IPS DF 4.7 (cell line): Measurements from ENCODE around the gene PTGR2.
"Not testable (repeated sequence)": the region's sequence is repeated elsewhere in the genome, so short reads cannot be mapped to it uniquely, and the experiment has no call there.

Source experiments
- DNase-seq: peaks from one replicate; pipeline ENCODE4 v3.0.0-alpha.2; 2013; ENCODE audit warnings: low spot score; ENCODE audit errors: extremely low read depth

Gene PTGR2

DNA sequence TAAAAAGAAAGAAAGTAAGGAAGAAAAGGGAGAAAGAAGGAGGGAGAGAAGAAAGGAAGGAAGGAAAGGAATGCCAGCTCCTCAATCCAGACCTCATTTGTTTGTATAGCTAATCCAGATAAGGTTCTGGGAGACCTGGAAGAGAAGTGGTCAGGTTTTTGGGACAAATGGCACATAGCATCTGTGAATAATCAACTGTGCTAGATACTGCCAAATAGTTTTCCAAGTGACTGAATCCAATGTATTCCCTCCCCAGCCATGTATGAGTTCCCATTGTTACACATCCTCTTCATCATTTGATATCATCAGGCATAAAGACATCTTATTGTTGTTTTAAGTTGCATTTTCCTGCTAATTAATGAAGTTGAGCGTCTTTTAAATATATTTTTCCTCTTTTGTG, 18.6 kb upstream of the PTGR2 start:
- no peak for DNase-seq

DNA sequence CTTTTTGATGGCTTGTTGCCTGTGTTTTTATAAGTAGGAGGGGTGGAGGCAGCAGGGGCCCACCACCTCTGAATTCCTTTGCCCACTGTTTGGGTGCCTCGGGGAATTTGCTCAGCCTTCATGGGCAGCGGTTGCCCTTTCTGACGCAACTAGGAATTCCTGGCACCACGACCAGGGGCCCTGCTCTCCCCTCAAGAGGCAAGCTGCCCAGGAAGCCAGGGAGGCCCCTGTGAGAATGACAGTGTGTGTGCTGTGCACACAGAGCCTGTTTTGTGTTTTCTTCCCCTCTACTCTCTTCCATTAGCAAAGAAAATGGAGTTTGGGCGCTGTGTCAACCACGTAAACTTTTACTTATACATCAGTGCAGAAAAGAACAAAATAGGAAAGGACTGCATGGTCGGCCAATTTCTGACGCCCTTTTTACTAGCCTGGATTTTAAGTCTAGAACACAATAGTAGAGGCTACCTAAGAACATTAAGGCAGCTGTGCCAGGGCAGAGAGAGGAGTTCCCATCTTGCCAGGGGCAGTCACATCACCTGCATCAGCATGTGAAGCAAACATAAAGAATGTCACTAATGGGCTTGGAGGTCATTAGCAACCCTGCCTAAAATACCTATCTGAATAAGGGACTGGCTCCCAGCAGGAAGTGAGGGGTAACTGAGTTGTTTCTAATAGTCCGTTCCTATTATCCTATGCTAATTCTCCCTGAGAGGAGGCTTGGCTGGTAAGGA, 17.9 kb upstream of the PTGR2 start:
- DNase-seq: no peak

DNA sequence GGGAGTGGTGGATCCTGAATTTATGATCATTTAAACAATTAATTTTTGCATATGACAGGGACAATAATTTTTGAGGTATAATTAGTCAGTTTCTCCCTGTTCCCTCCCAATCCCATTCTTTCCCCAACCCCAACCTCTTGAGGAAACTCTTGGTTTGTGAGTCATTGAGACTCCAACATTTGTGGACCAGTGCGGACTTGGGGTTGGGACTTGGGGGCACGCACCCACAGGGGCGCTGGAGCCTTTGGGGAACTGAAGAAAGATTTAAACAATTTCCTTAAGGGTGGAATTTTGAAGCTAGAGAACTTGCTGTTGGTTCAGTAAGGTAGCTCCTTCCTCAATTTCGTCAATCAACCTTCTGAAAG, 17.4 kb upstream of the PTGR2 start:
- DNase-seq: no peak

DNA sequence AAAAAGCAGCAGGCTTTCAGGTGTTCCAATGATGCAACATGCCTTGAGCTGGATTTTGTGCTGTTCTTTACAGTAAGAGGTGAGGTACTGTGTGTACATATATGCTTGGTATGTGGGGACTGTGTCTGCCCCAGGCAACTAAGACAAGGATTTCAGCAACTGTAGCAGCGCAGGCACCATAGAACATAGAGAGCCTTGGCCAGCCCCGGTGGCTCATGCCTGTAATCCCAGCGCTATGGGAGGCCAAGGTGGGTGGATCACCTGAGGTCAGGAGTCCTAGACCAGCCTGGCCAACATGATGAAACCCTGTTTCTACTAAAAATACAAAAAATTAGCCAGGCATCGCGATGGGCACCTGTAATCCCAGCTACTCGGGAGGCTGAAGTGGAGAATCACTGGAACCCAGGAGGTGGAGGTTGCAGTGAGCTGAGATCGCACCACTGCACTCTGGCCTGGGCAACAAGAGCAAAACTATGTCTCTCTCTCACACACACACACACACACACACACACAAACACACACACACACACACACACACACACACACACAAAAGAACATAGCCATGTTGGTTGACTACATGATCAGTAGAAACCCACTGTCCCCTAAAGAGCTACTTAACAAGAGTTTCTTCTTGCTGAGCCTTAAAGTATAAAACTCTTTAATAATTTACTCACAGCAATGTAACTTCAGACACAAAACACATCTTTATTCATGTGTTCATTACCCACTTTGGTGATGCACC, 13.2 kb upstream of the PTGR2 start:
- not testable (repeated sequence) for DNase-seq

DNA sequence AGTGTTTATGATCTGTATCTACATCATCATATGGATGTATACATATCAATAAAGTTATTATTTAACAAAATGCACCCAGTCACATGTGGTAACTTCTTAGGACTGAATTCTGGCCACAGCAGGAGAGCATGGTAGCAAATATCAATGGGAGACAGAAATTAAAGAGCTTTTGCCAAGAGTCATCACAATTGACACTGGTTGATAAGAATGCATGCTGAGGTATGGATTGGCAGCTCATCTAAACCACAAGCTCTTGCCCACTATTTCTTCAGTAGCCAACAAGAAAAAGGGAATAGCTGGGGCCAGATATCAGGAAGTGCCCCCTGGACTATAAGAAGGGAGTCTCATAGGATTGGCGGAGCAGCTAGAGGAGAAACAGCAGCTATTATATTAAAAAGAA, 9.4 kb upstream of the PTGR2 start:
- DNase-seq: no peak

DNA sequence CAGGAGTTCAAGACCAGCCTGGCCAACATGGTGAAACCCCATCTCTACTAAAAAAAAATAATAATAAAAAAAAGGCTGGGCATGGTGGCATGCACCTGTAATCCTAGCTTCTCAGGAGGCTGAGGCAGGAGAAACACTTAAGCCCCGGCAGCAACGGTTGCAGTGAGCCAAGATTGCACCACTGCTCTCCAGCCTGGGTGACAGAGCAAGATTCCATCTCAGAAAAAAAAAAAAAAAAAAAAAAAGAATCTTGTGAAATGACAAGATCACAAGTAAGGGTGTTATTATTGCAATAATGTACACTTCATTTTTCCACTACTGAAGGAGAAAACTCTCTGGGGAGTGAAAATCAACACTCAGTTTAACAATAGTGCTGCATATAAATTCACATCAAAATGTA, 8.8 kb upstream of the PTGR2 start:
- no peak for DNase-seq

DNA sequence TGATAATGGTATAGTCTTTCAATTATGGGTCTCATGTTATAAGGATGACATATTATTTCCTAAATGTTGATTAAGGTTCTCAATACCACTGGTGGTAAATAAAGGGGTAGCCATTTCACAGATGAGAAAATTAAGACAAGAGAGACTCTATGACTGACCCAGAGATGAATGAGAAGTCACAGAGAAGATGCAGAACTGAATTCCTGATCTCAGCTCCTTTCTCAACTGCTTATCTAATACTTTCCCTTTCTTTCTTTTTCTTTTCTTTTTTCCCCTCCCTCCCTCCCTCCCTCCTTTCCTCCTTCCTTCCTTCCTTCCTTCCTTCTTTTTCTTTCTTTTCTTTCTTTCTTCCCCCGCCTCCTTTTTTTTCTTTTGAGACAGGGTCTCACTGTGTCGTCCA, 8.3 kb upstream of the PTGR2 start:
- no peak for DNase-seq

DNA sequence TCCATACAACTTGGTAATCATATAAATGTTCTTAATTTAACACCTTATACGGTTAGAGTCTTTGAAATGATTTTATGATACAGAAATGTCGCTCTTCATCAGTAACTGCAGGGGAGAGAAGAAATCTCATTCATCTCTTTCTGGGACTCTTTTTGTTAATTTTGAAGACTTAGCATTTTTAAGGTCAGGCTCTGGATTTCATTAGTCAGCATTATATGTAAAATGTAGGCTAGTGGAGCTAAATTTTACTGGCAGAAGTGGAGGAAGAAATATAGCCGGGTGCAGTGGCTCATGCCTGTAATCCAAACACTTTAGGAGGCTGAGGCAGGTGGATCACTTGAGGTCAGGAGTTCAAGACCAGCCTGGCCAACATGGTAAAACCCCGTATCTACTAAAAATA, 4.7 kb upstream of the PTGR2 start:
- DNase-seq: no peak

DNA sequence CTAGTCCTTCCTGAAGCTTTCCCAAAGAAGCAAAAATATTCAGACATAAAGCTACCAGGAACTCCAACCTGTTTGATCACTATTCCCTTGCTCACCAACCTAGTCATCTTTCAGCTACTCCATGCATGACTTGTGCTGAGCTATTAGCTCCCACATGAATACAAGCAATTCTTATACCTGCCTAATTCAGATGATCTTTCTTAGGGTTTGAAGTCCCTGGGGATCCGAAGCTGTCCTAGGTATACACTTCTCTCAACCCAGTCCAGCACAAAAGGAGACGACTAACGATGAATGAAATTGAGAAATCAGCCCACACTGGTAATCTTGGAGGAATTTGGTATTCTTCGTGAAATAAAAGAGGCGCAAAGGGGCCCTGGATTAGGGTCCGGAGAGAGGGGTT, 631 bp upstream of the PTGR2 start:
- DNase-seq: no peak

DNA sequence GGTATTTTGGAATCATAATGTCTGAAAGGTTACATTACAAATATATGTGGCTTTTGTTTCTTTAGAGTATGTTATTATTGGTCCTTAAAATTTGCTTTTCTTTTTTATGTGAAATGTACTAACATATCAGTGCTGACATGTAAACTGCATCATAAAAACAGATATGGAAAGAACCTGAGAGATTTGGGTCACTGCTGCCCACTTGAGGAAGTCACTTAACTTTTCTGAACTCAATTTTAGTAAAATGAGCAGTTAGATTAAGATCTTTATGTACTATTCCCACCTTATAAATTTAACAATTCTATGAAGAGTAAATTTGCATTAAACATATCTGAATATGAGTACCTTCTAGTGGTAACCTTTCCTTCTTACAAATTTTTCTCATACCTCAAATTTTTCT, 7.5 kb downstream of the PTGR2 start:
- no peak for DNase-seq

DNA sequence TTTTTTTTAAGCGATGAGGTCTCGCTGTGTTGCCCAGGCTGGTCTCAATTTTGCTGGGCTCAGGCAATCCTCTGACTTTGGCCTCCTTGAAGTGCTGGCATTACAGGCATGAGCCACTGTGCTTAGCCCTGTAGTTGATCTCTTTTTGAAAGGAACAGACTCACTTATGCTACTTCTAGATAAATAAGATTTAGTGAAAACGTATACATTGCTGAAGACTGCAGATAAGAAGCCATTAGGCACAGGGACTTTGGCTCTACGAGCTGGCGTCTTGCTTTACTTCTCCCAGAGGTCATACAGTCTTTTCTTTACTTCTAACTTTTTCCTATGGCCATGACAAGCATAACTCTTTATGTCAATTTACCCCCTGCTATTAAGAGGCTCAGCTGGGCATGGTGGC, 9.4 kb downstream of the PTGR2 start:
- no peak for DNase-seq

DNA sequence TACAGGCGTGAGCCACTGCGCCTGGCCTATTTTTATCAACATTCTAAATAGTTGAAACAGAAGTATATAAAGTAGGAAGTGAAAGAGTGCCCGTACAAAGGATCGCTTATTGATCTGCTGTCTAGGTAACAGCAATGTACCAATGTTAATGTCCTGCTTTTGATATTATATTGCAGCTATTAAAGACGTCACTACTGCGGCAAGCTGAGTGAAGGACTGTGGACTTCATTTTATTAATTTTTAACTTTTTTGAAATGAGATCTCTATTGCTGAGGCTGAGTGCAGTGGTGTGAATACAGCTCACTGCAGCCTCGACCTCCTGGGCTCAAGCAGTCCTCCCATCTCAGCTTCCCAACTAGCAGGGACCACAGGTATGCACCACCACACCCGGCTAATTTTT, 10.8 kb downstream of the PTGR2 start:
- no peak for DNase-seq

DNA sequence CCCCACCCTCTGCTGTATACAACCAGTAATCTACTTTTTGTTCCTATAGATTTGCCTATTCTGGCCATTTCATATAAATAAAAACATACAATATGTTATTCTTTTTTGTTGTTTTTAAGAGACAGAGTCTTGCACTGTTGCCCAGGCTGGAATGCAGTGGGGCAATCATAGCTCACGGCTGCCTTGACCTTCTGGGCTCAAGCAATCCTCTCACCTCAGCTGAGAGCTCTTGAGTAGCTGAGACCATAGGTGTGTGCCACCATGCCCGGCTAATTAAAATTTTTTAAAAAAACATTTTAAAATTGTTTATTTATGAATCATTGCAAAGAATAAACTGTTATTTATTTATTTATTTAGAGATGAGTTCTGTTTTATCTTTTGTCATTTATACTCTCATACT, 11.6 kb downstream of the PTGR2 start:
- no peak for DNase-seq

DNA sequence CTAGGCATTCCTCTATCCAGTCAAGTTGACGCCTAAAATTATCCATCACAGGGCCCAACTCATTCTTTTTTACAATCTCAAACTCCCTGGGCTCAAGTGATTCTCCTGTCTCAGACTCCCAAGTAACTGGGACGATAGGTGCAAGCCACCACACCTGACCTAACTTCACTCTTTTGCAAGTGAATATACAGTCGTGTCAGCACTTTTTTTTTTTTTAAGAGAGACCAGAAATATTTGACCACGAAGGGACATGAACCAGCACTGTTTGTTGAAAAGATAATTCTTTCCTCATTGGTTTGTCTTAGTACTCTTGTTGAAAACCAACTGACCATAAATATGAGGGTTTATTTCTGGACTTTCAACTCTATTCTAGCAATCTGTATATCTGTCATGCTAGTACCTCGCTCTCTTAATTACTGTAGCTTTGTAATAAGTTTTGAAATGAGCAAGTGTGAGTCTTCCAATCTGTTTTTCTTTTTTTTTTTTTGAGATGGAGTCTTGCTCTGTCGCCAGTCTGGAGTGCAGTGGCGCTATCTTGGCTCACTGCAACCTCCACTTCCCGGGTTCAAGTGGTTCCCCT, 14.0 kb downstream of the PTGR2 start:
- no peak for DNase-seq

DNA sequence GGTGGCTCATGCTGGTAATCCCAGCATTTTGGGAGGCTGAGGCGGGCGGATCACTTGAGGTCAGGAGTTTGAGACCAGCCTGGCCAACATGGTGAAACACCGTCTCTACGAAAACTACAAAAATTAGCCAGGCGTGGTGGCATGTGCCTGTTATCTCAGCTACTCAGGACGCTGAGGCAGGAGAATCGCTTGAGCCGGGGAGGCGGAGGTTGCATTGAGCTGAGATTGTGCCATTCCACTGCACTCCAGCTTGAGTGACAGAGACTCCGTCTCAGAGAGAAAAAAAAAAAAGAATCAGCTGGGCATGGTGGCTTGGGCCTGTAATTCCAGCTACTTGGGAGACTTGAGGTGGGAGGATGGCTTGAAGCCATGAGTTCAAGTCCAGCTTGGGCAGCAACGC, 18.1 kb downstream of the PTGR2 start:
- not testable (repeated sequence) for DNase-seq

DNA sequence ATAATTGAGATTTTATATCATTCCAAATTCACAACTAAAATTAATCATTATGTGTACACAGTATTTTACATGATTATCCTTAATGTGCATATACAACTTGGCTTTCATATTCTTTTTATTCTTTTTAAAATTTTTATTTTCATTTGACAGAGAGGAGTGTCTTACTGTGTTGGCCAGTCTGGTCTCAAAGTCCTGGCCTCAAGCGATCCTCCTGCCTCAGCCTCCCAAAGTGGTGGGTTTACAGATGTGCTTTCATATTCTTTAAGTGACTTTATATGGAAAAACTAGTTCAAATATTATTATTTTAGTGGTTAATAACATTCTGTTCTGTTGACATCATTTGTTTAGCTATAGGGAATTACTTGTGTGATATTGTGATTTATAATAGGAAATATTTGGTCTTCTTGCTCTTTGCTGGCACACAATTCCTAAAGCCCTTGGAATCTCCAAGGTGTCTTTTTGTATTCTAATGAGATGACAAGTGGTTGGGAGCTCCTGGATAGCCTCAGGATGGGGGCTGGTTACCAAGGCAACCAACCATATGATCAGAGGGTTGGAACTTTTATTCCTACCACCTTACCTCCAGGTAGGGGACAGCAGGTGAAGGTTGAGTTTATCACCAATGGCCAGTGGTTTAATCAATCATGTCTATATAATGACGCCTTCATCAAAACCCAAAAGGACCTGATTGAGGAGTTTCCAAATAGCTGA, 19.0 kb downstream of the PTGR2 start:
- no peak for DNase-seq

DNA sequence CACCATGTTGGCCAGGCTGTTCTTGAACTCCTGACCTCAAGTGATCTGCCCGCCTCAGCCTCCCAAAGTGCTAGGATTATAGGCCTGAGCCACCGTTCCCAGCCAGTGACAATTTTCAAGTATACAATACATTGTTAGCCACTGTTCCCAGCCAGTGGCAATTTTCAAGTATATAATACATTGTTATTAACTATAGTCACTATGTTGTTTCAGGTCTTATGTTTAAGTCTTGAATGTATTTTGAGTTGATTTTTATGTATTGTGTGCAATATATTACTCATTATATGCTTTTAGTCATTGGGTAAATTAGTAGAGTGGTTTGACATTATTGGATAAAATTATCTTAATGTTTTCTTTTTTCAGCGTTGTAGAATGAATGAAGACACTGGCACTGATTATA, 22.0 kb downstream of the PTGR2 start:
- DNase-seq: no peak

DNA sequence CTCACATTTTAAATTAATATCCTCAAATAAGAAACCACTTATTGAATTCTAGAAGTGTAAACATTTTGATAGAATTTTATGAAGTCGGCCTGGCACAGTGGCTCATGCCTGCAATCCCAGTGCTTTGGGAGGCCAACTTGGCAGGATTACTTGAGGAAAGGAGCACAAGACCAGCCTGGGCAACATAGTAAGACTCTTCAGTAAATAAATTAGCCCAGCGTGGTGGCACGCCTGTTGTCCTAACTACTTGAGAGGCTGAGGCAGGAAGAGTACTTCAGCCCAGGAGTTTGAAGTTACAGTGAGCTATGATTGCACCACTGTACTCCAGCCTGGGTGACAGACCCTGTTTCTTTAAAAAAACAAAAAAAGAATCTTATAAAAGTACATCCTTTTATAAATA, 26.2 kb downstream of the PTGR2 start:
- DNase-seq: no peak

DNA sequence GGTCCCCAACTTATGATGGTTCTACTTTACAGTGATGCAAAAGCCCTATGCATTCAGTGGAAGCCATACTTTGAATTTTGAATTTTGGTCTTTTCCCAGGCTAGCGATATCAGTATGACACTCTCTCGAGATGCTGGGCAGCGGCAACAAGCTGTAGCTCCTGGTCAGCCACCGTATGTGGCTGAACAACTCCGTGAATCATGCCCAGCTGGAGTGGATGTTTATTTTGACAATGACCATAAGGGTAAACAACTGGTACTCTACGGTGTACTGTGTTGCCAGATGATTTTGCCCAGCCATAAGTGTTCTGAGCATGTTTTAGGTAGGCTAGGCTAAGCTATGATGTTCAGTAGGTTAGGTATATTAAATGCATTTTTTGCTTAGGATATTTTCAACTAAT, 26.8 kb downstream of the PTGR2 start:
- DNase-seq: no peak

DNA sequence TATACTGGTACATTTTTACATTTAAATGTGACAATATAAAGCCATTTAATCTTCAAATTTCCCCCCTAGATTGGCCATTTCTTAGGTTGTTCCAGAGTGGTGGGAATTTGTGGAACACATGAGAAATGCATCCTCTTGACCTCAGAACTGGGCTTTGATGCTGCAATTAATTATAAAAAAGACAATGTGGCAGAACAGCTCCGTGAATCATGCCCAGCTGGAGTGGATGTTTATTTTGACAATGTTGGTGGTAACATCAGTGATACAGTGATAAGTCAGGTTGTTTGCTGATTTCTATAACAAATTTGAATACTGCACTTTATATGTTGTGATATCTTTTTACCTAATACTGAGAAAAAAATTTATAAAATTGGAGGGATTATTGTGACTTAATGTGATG, 27.4 kb downstream of the PTGR2 start:
- DNase-seq: no peak

DNA sequence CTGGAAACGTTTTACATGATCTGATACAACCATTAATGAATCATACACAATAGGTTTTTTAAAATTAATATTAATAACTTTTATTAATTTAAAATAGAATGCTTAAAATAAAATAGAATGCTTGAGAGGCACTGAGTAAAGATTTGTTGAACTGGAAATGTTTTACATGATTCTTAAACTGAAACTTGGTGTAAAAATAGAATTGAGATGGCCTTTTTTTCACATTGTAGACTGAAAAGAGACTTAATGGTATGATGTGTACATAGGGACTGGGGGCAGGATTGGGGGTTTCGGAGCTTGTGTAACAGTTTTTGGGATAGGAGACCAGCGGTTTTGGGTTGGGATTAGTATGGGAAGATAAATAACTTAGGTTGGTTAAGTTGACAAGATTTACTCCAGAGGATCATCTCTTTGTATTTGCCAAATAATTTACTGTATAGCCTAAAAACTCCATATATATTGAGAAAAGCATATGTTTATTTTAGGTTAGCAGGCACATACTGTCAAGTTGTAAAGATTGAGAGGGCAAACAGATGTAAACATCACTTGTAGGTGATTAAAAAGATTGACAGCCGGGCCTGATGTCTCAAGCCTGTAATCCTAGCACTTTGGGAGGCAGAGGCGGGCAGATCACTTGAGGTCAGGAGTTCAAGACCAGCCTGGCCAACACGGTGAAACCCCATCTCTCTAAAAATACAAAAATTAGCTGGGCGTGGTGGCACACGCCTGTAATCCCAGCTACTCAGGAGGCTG, 33.0 kb downstream of the PTGR2 start:
- DNase-seq: no peak
